ENCODE results near the gene PRDX3.

PRDX3 gene

GRCh38 chr10:119178372-119179119 lies at the start of gene PRDX3:
TSS of gene PRDX3 (minus strand) at chr10:119178812. CDS start at chr10:119178790, 22 bp downstream.
- peak; percentile 91 for DNase-seq

DNA sequence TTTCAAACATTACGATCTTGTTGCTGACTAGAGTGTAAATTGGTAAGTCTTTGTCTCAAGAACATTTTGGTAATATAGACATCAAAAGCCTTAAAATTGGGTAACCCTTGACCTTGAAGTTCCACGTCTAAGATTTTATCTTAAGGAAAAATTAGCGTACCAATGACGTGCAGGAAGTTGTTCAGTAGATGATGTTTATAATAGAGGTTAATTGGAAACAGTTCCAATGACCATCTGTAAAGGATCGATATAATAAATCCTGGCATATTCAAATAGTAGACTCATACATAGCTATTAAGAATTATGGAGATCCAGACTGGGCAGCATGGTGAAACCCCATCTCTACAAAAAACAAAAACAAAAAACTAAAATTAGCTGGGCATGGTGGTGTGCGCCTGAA lies 49.2 kb upstream of the PRDX3 start:
- no peak for DNase-seq

DNA sequence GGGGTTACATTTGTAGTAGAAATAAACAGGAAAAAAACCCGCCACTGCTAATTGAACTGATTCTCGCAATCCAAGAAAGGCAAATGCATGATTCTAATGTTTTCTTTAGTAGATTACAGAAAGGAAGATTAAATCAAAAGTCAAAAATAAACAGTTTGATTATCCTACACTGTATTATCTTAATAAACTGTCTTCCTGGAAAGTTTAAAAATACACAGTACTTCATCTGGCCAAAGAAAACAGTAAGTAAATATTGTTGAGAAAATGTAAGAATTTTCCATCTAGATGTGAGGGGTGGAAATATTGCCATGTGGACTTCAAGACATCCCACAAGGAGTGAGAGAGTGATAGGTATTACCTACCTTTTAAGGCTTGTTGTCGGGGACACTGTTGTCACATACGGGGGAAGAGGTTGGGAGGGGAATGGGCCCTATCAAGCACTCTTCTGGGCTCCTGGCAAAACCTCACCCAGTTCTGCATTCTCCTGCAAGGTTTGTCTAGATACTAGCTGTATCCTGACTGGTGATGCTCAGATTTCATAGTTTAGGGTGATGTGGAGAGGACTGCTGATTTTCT lies 46.6 kb upstream of the PRDX3 start:
- no peak for DNase-seq

DNA sequence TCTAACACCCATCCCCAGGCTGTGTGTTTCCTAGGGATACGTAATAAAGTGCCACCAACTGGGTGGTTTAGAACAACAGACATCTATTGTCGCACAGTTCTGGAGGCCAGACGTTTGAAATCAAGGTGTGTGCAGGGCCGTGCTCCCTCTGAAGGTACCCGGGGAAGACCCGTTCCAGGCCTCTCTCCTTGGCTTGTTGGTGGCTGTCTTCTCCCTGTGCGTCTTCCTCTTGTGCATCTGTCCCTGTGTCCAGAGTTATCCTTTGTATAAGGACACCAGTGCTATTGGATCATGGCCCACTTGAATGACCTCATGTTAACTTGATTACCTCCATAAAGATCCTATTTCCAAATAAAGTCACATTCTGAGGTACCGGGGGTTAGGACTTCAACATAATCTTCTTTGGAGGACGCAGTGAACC lies 44.4 kb upstream of the PRDX3 start:
- no peak for DNase-seq

DNA sequence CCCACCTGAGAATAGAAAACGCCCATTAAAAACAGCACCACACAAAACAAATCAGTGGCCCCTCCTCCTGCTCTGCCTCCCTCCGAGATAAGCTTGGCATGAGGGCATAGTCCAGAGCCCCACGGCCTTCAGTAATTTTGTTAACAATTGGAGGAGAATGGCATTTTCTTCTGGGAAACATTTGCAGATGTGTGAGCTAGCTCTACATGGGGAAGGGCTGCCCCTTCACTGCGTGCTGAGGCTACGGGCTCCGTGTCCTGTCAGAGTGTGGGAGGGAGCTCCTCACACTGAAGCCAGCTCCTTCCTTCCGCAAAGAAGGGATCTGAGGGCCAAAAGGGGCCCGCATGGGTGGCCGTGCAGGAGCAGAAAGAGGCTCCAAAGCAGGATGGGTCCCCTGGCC lies 43.9 kb upstream of the PRDX3 start:
- no peak for DNase-seq

DNA sequence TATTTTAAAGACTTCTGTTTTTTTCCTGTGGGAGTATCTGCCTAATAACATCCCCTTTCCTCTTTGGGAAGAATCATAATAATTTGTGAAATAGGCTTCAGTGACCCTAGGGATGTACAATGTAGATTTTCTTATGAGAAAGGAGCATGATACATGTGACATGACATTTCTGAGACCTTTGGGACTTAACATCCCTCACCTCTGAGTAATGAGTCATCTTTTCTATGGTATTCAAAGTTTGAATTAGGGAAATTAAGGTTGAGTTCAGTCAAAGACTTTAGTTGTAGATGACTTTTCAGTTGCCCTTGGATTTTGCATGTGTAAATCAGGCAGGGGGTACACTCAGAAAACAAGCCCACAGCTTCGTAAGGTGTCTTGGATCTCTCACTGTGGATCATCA lies 43.1 kb upstream of the PRDX3 start:
- no peak for DNase-seq

GRCh38 chr10:119221201-119221600 lies 42.6 kb upstream of the PRDX3 start:
- no peak for DNase-seq

GRCh38 chr10:119219871-119220270 lies 41.3 kb upstream of the PRDX3 start:
- no peak for DNase-seq

- no peak for DNase-seq
Observed at GRCh38 chr10:119217991-119218490, 39.4 kb upstream of the PRDX3 start.

DNA sequence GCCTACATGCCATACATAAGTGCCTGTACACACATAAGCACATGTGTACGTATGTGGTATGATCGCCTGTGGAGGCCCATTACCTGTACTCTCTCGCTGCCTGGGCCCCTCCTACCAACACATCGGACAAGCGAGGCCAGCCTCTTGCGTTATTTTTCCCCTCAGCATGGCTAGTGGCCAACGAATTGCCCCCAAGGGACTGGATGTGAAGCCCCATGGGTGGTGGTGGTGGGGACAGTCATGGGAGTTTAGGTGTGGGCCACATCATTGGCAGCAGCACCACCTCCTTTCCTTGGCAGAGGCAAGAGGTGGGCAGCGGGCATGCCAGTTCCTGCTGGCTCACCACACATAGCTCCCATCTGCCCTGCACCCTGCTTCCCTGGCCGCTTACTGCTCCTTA lies 38.8 kb upstream of the PRDX3 start:
- DNase-seq, result no peak

DNA sequence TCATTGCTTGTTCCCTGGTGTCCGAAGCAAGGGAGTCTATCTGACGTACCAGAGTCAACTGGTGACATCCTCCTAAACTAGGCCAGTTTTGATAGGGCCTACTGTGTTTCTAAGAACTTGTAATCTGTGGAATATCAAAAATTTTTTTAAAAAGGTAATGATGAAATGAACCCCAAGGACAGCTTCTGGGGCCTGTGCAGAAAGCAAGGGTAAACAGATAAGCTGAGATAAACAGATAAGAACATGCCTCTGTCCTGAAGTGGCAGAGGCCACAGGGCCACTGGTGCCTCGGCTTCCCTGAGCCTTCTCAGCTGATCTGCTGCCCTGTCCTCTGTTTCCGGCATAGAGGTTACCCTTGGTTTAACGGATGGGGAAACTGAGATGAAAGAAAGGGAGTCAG lies 37.5 kb upstream of the PRDX3 start:
- DNase-seq, result no peak

DNA sequence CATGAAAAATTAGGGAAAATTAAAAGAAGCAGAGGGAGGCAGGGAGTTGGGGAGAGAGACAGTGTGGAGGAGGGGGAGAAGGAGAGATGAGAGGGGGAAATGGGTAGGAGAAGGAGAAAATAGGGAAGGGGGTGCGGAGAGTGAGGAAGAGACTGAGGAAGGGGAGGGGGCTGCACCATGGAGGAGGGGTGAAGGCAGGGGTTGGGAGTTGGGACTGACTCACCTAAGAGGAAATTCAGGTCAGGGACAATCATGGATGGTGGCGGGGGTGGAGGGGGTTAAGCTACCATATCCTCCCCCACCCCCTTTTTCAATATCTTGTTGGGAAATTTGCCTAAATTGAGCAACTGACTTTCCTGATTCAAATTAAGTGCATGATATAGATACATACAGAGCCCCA lies 36.8 kb upstream of the PRDX3 start:
- DNase-seq, result no peak

- DNase-seq, result no peak
Observed at GRCh38 chr10:119211625-119212441, 33.2 kb upstream of the PRDX3 start.

- no peak for DNase-seq
Observed at GRCh38 chr10:119211176-119211575, 32.6 kb upstream of the PRDX3 start.

- no peak for DNase-seq
Observed at GRCh38 chr10:119210633-119211032, 32.0 kb upstream of the PRDX3 start.

GRCh38 chr10:119209736-119210355 lies 31.2 kb upstream of the PRDX3 start:
- DNase-seq, result no peak

GRCh38 chr10:119209035-119209735 lies 30.6 kb upstream of the PRDX3 start:
- DNase-seq, result peak; percentile 54

- no peak for DNase-seq
Observed at GRCh38 chr10:119208553-119208940, 29.9 kb upstream of the PRDX3 start.

DNA sequence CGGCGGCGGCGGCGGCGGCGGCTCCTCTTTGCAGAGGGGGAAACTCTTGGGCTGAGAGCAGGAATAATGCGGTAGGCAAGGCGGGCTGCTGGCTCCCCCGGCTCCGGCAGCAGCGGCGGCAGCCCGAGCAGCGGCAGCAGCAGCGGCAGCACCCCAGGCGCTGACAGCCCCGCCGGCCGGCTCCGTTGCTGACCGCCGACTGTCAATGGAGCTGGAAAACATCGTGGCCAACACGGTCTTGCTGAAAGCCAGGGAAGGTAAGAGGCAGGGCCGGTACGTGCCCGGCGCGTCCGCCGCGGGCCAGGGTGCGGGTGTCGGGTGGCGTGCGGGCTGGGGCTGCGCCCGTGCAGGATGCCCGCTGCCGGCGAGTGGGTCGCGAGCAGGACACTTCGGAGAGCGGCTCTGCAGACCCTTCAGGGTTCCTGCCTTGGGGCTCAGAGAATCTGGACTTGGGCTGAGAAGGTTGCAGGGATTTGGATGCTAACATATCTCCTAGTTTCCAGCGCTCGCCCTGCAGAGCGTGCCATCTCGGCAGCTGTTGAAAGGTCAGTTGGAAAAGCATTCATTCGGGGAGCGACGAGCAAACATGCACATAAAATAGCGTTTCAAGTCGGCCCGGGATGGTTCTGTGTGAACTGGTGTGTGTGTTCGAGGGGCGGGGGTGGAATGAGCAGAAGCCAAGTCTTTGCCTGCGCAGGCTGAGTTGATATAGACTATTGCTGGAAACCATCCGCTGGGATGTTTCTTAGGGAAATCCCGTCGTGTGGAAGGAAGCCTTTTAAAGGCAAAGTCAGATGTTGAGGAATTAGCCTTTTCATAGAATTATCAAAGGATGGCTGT lies 29.3 kb upstream of the PRDX3 start:
- DNase-seq, result peak; percentile 21

- DNase-seq, result peak; percentile 87
Observed at GRCh38 chr10:119207366-119207666, 28.7 kb upstream of the PRDX3 start, which contains the start of gene GRK5. TSS of gene GRK5 (plus strand) at chr10:119207571. CDS start at chr10:119207918, 347 bp downstream.

DNA sequence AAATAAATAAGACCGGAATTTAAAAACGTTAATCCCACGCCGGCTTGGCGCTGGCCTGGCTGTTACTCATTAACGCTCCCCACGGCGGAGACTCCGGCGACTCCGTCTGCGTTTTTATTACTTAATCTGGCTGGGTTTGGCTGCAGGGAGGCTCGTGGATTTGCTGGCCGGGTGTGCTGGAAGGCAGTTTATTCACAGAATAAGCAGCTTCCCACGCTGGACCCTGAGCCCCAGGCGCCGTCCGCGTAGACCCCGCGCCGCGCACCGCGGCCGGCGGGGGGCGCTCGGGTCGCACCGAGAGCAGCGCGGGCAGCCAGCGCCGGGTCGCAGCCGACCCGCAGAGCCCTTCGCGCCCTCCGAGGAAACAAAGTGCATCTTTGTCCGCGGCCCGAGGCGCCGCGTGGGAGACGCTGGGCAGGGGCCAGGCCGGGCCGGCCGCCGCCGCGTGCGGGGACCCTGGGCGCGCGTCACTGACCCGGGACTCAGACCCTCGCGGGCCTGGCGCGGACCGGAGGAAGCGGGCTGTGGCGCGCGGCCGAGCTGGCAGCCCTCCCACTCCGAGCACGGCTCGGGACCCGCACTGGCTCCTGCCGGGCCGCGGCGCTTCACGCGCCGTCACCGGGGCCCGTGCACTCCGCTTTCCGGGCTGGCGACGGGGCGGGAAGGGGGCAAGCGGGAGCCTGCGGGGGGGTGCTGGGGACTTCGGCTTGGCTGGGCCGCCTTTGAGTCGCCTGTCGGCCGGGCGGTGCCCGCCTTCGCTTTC lies 28.2 kb upstream of the PRDX3 start:
- peak; percentile 59 for DNase-seq

All from activated T-cell treated with anti-CD3 and anti-CD28 coated beads for 4 hours (primary cell).